Fibroblast of lung (primary cell): ENCODE measurements around the gene PRELID3B. TPM values are rescaled to one million over a fixed set of nuclear protein-coding genes. Genes with fewer than 3 reads are reported as not detected.

Experiments used
- DNase-seq, 2 donors: peaks; one replicate each; pipeline versions ENCODE4 v3.0.0 to v3.0.0-alpha.2; 2010; ENCODE audit warnings: low read depth in 2 of 2
- H2AFZ ChIP-seq: 2 replicates; pipeline ENCODE4 v1.5.1; 2012; ENCODE audit warnings: low read length, control low read depth, inconsistent platforms
- H3K27ac ChIP-seq: 2 replicates; pipeline ENCODE4 v1.5.1; 2011; ENCODE audit warnings: low read length, control low read depth; ENCODE audit not compliant: insufficient read depth
- H3K27me3 ChIP-seq: 2 replicates; pipeline ENCODE4 v1.5.1; 2011; ENCODE audit warnings: mild to moderate bottlenecking, low read length; ENCODE audit not compliant: control insufficient read depth, insufficient read depth
- H3K36me3 ChIP-seq: 2 replicates; pipeline ENCODE4 v1.5.1; 2011; ENCODE audit warnings: low read length; ENCODE audit not compliant: control insufficient read depth, insufficient read depth
- H3K4me1 ChIP-seq: 2 replicates; pipeline ENCODE4 v1.5.1; 2011; ENCODE audit warnings: low read length; ENCODE audit not compliant: control insufficient read depth, insufficient read depth; ENCODE audit errors: extremely low read depth
- H3K4me2 ChIP-seq: 2 replicates; pipeline ENCODE4 v1.5.1; 2011; ENCODE audit warnings: low read length, control low read depth; ENCODE audit not compliant: insufficient read depth; ENCODE audit errors: extremely low read depth
- H3K4me3 ChIP-seq, 4 experiments: fragments of 200-600 bp in 1 of 4; sonication (generic) in 1 of 4; replicated peaks in 1 of 4; 2 replicates each; pipeline ENCODE4 v1.5.1; 2011 to 2016; ENCODE audit warnings: low read length in 4 of 4, low read depth in 3 of 4, mild to moderate bottlenecking in 3 of 4, control low read depth in 2 of 4, inconsistent platforms in 1 of 4, mixed read lengths in 1 of 4; ENCODE audit not compliant: insufficient read depth in 1 of 4; ENCODE audit errors: control extremely low read depth in 1 of 4
- H3K79me2 ChIP-seq: 2 replicates; pipeline ENCODE4 v1.5.1; 2012; ENCODE audit warnings: mild to moderate bottlenecking, low read length, inconsistent platforms; ENCODE audit not compliant: control insufficient read depth, insufficient read depth
- H3K9ac ChIP-seq: 2 replicates; pipeline ENCODE4 v1.5.1; 2011; ENCODE audit warnings: mild to moderate bottlenecking, low read length, control low read depth; ENCODE audit not compliant: insufficient read depth
- H3K9me3 ChIP-seq: 2 replicates; pipeline ENCODE4 v1.5.1; 2012; ENCODE audit warnings: low read depth, low read length; ENCODE audit not compliant: control insufficient read depth, insufficient read depth
- H4K20me1 ChIP-seq: 2 replicates; pipeline ENCODE4 v1.5.1; 2011; ENCODE audit warnings: low read length; ENCODE audit not compliant: control insufficient read depth, insufficient read depth; ENCODE audit errors: extremely low read depth
- EZH2 ChIP-seq: IDR thresholded peaks from 2 replicates; pipeline ENCODE4 v1.5.1; 2012; ENCODE audit warnings: low read length, control low read depth, mild to moderate bottlenecking; ENCODE audit errors: missing control alignments
- polyA plus RNA-seq, 2 donors: library from polyadenylated mRNA; depleted of rRNA in 1 of 2; stranded (reverse) in 1 of 2; unstranded in 1 of 2; fragments of >200 nt; gene quantifications; 2 replicates each; pipeline ENCODE4 v1.2.1, GENCODE V29; 2011 to 2012; ENCODE audit warnings: missing spikeins in 1 of 2
- total RNA-seq: library from RNA; depleted of rRNA; stranded (reverse); fragments of >200 nt; gene quantifications from 2 replicates; pipeline ENCODE4 v1.2.1, GENCODE V29; 2014
- TF ChIP-seq, protein P1 (sequence below), 2 donors: IDR thresholded peaks in 1 of 2; conservative IDR thresholded peaks in 1 of 2; 1 replicate in 1 of 2; 2 replicates in 1 of 2; pipeline ENCODE4 v1.5.1; 2011 to 2012; ENCODE audit warnings: low read length in 2 of 2, control low read depth in 1 of 2, inconsistent platforms in 1 of 2, low read depth in 1 of 2, mild to moderate bottlenecking in 1 of 2

The PRELID3B gene
- total and polyA plus RNA-seq, 2 donors (not counting 1 experiment from before 2014, with no cell fraction given): 64.5 to 127 TPM

DNA sequence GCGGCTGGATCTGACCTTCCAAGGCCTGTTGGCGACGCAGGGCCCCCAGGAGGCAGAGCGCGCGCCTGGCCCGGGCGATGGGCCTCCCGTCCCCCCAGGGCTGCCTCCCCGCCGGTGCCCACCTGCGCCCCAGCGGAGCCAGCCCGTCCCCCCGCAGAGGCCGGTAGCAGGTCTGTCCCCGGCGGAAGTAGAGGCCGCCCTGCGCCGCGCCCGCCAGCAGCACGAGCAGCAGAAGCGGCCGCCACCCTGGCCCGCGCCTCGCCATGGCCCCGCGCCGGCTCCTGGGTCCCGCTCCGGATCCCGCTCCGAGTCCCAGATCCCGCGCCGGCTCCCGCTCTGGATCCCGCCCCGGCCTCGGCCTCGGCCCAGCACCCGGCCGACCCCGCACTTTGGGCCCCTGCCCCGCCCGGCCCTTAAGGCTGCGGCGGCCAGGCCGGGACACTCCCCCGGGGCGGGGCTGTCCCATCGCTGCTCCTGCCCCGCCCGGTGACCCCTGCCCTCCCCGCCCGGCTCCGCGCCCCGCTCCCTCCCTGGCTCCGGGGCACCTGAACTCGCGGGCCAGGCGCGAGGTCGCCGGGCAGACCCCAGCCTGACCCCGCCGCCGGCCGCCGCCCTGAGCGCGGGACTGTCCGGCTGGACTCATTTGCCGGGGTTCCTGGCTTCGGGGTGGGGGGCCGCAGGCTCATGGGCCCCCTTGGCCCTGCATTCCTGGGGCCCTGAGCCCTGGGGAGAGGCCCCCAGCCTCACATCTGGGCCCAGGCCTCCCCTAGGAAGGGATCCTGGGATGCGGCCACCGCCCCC lies 35.5 kb downstream of the PRELID3B start, which contains the start of gene CTSZ:
TSS of gene CTSZ (minus strand) at position 391 of the 801 bp plus-strand sequence. CDS start at position 265, 126 bp downstream.
- peaks cover 19% of the 10 kb centered on the region for H3K4me1 ChIP-seq
- H4K20me1 ChIP-seq: no peaks in the 10 kb centered on the region
- peak within 1 kb of the TSS; percentile 77 for H3K27ac ChIP-seq
- peak within 1 kb of the TSS; percentile 64 to 92 (median 74) for H3K4me3 ChIP-seq
- H2AFZ ChIP-seq: peak within 1 kb of the TSS; percentile 19
- H3K27me3 ChIP-seq: no peaks in the 10 kb centered on the region
- H3K9ac ChIP-seq: peak within 1 kb of the TSS; percentile 72
- H3K36me3 ChIP-seq: no peaks in the 10 kb centered on the region
- TF ChIP-seq, protein P1, sequence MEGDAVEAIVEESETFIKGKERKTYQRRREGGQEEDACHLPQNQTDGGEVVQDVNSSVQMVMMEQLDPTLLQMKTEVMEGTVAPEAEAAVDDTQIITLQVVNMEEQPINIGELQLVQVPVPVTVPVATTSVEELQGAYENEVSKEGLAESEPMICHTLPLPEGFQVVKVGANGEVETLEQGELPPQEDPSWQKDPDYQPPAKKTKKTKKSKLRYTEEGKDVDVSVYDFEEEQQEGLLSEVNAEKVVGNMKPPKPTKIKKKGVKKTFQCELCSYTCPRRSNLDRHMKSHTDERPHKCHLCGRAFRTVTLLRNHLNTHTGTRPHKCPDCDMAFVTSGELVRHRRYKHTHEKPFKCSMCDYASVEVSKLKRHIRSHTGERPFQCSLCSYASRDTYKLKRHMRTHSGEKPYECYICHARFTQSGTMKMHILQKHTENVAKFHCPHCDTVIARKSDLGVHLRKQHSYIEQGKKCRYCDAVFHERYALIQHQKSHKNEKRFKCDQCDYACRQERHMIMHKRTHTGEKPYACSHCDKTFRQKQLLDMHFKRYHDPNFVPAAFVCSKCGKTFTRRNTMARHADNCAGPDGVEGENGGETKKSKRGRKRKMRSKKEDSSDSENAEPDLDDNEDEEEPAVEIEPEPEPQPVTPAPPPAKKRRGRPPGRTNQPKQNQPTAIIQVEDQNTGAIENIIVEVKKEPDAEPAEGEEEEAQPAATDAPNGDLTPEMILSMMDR (conservative IDR thresholded peaks at IDR 0.05 in 1 of 2, IDR thresholded peaks at IDR 0.05 in 1 of 2; ENCODE audit: low read depth in 1 of 2, low read length in 2 of 2): no peak
- no peak for TF ChIP-seq EZH2
- peak; percentile 25 to 29 for DNase-seq
- peaks cover 10% of the 10 kb centered on the region for H3K79me2 ChIP-seq
- peak within 1 kb of the TSS; percentile 99 for H3K4me2 ChIP-seq
- no peaks in the 10 kb centered on the region for H3K9me3 ChIP-seq

DNA sequence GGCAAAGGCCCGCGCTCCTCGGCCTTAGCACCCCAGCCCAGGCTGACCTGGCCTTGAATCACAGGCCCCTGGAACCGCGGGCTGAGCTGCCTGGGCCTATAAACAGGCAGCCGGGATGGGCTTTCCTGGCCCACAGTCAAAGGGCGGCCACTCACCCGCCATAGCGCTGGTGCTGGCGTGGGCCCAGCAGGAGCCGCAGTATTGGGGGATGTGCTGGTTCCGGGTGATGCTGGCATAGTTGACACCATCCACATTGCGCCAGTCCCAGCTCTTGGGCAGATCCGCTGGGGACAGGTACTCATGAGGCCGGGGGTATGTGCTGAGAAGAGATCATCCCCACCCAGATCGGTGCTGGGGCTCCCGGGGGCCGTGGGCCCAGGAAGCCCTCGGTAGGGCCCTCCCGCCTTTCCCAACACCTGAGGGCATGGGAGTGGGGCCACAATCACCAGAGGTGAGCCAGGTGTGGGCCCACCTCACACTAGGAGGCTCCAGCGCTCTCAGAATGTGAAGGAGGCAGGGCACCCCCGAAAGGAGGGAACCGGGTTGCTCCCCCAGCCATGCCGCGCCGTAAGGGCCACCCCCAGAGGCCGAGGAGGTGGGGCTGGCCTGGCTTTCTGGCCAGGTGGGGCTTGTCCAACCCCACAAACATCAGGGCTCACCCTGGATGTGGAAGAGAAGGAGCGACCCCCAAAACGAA lies 36.3 kb downstream of the PRELID3B start:
- no peak for DNase-seq
- H3K4me1 ChIP-seq: peaks cover 14% of the 10 kb centered on the region
- TF ChIP-seq, protein P1 (conservative IDR thresholded peaks at IDR 0.05 in 1 of 2, IDR thresholded peaks at IDR 0.05 in 1 of 2; ENCODE audit: low read depth in 1 of 2, low read length in 2 of 2): no peak
- no peak for TF ChIP-seq EZH2
- H2AFZ ChIP-seq: peak overlapping the region; percentile 19
- H3K9ac ChIP-seq: peak overlapping the region; percentile 72
- peak overlapping the region; percentile 99 for H3K4me2 ChIP-seq
- H3K79me2 ChIP-seq: peaks cover 10% of the 10 kb centered on the region
- H3K27me3 ChIP-seq: no peaks in the 10 kb centered on the region
- peaks cover 4% of the 10 kb centered on the region for H3K36me3 ChIP-seq
- H3K9me3 ChIP-seq: no peaks in the 10 kb centered on the region
- peak overlapping the region; percentile 77 for H3K27ac ChIP-seq
- H4K20me1 ChIP-seq: no peaks in the 10 kb centered on the region
- peak overlapping the region; percentile 64 to 92 (median 74) for H3K4me3 ChIP-seq

DNA sequence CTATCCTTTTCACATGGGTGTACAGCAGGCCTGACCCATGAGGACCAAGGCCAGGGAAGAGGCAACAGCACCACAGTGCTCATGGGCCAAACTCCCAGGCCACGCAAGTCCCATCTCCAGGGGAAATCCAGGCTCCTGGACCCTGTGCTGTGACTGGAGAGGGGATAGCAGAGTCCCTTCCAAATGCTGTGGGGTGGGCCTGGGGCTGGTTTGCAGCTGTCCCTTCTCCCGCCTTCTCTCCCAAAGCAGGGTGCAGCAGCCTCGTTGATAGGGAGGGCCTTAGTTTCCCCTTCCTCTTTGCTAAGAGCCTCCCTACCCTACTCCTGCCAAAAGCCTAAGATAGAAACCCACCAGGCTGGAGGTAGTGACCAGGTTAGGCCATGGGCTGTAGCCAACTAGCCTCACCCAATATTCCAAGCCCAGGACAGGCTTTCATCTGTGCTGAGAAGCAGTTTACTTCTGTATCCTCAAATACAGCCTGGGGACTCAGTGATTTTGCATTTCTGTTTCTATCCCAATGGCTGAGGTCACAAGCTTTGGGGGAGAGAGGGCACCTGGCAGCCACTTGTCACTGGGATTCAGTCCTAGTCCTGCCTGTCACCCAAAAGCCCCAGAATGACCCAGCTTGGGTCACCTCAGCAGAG lies 36.9 kb downstream of the PRELID3B start:
- Histone ChIP-seq H2AFZ (no peak overlapping the region), H3K4me1 (peaks cover 8% of the 10 kb centered on the region), H4K20me1 (no peaks in the 10 kb centered on the region), H3K9ac (peak overlapping the region; percentile 72), H3K9me3 (no peaks in the 10 kb centered on the region), H3K79me2 (peaks cover 10% of the 10 kb centered on the region), H3K36me3 (peaks cover 7% of the 10 kb centered on the region), H3K27me3 (no peaks in the 10 kb centered on the region), H3K4me2 (peak overlapping the region; percentile 99), H3K27ac (peak overlapping the region; percentile 77), H3K4me3 (peak overlapping the region in 3 of 4 experiments; percentile 72 to 92 (median 77))
- no peak for DNase-seq
- TF ChIP-seq EZH2: no peak
- TF ChIP-seq, protein P1 (conservative IDR thresholded peaks at IDR 0.05 in 1 of 2, IDR thresholded peaks at IDR 0.05 in 1 of 2; ENCODE audit: low read depth in 1 of 2, low read length in 2 of 2): no peak
